Endothelial cell of coronary artery (primary cell): ENCODE results near the gene PAF1. TPM values are rescaled to one million over a fixed set of nuclear protein-coding genes. Genes with fewer than 3 reads are reported as not detected.

ENCODE experiments used
- total RNA-seq: library from RNA; depleted of rRNA; stranded (reverse); fragments of >200 nt; gene quantifications from 2 replicates; pipeline ENCODE4 v1.2.3, GENCODE V29; 2014

The PAF1 gene
- total RNA-seq: 35.8 and 45.0 TPM in 2 replicates

DNA sequence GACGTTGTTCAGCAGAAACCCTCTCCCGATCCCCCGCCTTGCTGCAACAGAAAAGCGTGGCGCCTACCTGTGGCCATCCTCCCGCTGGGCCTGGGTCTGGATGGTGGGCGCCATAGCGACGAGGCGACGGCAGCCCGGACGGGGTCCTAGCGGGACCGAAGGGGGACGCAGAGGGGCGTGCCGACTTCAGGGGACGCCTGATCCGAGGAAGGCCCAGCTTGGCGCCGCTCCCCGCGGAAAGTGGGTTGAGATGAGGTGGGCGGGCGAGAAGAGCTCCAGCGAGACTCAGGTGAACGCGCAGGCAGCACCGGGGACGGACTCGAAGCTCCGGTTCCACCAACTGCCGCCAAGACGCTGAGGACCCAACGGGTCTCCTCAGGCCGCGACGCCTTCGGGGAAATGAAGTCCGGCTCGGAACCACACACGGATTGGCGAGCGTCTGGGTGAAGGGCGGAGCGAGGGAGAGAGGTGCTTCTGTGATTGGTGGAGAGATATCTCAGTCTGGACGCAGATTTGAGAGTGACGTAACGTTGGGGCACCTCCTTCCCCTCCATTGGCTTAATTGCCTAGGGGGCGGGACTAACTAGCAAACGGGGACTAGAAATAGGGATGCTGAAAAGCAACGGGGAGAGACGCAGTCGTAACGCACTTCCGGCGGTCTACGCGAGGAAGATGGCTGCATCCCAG, at the start of gene PAF1, which contains the start of gene MED29:
Gene PAF1, minus strand, starts transcription at position 356 of the 687 bp plus-strand sequence. Its CDS starts 242 bp downstream, at position 114.
Gene MED29, plus strand, starts transcription at position 628 of the 687 bp plus-strand sequence. Its CDS starts 45 bp downstream, at position 673.

GRCh38 chr19:39435499-39436349, 44.8 kb upstream of the PAF1 start, which contains the start of gene RPS16:
Gene RPS16, minus strand, starts transcription at chr19:39435949. Its CDS starts 54 bp downstream, at chr19:39435895.

GRCh38 chr19:39412100-39412866, 21.4 kb upstream of the PAF1 start, which contains the start of gene PLEKHG2:
Gene PLEKHG2, plus strand, starts transcription at chr19:39412669. Its CDS starts 1,418 bp downstream, at chr19:39414087.

DNA sequence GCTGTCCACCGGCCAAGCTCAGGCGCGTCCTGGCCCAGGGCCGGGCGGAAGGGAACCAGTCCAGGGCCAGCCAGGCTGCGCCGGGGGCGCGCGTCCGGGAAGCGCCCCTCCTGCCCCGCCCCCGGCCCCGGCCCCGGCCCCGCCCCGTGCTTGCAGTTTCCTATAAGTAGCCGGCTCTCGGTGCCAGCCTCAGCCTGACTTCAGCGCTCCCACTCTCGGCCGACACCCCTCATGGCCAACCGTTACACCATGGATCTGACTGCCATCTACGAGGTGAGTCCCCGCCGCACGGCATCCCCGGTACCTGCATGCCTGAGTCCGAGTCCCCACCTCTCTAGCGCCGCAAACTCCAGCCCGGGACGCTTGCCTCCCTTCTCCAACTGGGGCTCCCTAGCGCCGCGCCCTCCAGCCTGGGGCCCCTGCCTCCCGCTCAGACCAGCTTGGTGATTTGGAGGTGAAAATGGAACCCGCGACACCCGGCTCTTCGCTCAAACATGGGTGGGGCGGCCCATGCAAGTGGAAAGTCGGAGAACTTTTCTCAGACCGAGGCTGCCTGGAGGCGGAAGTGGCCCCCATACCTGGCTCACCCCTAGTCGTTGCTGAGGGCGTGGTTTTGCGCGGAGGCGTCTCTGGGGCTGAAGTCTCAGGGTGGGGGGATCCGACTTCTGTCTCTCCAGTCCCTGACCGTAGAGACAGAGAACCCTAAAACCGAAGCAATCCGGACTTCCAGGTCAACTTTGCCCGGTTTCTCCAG, 15.9 kb upstream of the PAF1 start, which contains the start of gene ZFP36:
Gene ZFP36, plus strand, starts transcription at position 192 of the 754 bp plus-strand sequence. Its CDS starts 58 bp downstream, at position 250.

DNA sequence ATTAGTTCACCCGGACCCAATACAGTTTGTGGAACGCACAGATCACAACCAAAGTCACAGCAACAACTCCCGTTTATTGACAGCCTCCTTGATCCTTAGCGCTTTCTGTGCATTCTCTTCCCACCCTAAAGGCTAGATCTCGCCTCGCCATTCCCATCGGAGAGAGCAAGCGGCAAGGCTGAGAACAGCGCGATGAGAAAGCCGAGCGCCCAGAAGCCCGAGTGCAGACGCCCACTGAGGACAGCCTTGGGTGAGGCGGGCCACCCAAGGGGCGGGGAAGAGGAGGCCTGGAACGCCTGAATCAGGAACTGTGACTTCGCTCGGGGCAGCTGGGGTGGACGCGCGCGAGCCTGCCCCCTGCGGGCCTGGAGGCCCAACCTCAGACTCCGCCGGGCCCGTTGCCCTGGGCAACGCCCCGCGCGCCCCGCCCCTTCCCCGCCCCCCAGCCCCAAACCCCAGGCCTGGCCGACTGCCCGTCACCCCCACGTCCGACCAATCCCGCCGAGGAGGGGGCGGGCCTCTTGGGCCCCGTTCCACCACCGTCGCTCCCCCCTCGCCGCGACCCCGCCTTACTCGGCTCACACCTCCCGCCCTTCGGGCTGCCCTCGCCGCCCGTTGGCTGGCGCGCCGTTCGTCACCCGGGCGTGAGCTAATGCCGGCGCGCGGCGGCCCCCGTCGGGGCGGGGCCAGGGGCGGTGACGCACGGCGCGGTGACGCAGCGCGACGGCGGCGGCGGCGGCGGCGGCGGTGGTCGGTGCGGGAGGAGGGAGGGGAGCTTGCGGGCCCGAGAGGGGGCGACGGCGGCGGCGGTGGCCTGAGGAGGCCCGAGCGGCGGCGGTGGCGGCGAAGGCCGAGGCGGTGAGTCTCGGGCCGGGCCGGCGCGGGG, 48.9 kb downstream of the PAF1 start, which contains the start of gene SAMD4B:
Gene SAMD4B, plus strand, starts transcription at position 703 of the 886 bp plus-strand sequence. CDS start 14,473 bp downstream, outside the sequence.

Other genes with a start within 250 kb of the PAF1 start
- gene NCCRP1, start 194.1 kb downstream of the PAF1 start, total RNA-seq: not detected in 2 replicates
- gene SYCN, start 186.8 kb downstream of the PAF1 start, total RNA-seq: not detected in 2 replicates
- gene IFNL3, start 146.1 kb downstream of the PAF1 start, total RNA-seq: not detected in 2 replicates
- gene IFNL4, start 142.2 kb downstream of the PAF1 start, total RNA-seq: not detected in 2 replicates
- not detected in 2 replicates for gene IFNL2, start 122.7 kb downstream of the PAF1 start, total RNA-seq
- not detected in 2 replicates for gene IFNL1, start 94.7 kb downstream of the PAF1 start, total RNA-seq
- 0.18 and 0.19 TPM in 2 replicates for gene LRFN1, start 70.2 kb downstream of the PAF1 start, total RNA-seq
- 13.7 and 28.2 TPM in 2 replicates for gene GMFG, start 55.1 kb downstream of the PAF1 start, total RNA-seq
- 30.9 and 37.5 TPM in 2 replicates for gene SAMD4B, start 48.7 kb downstream of the PAF1 start, total RNA-seq
- 9.7 and 12.4 TPM in 2 replicates for gene MED29, start 272 bp upstream of the PAF1 start, total RNA-seq
- 0.27 and 0.56 TPM in 2 replicates for gene ZFP36, start 15.7 kb upstream of the PAF1 start, total RNA-seq
- 17.5 and 21.0 TPM in 2 replicates for gene PLEKHG2, start 21.6 kb upstream of the PAF1 start, total RNA-seq
- gene RPS16, start 44.8 kb upstream of the PAF1 start, total RNA-seq: 106 and 208 TPM in 2 replicates
- 63.1 and 65.6 TPM in 2 replicates for gene SUPT5H, start 54.5 kb upstream of the PAF1 start, total RNA-seq
- 57.4 and 77.4 TPM in 2 replicates for gene TIMM50, start 89.7 kb upstream of the PAF1 start, total RNA-seq
- gene DLL3, start 107.8 kb upstream of the PAF1 start, total RNA-seq: 0.19 and 0.63 TPM in 2 replicates
- not detected in 2 replicates for gene SELENOV, start 124.0 kb upstream of the PAF1 start, total RNA-seq
- gene EID2B, start 141.7 kb upstream of the PAF1 start, total RNA-seq: 3.0 and 3.1 TPM in 2 replicates
- 15.8 and 16.3 TPM in 2 replicates for gene EID2, start 149.1 kb upstream of the PAF1 start, total RNA-seq
- not detected in 2 replicates for gene LGALS13, start 211.4 kb upstream of the PAF1 start, total RNA-seq